Measurements from ENCODE around the gene ZNF354B.
"Not testable (repeated sequence)": the region's sequence is repeated elsewhere in the genome, so short reads cannot be mapped to it uniquely, and the experiment has no call there.

The ZNF354B gene

GRCh38 chr5:178832618-178833201, 27.0 kb upstream of the ZNF354B start:
- Histone ChIP-seq H2BK12ac (ENCODE audit: low read length) (no peak overlapping the region), H3K36me3 (replicated peaks in 1 of 2; ENCODE audit: control insufficient read depth in 2 of 2, insufficient read depth in 2 of 2, low read length in 2 of 2) (no peaks in the 10 kb centered on the region), H2AK5ac (ENCODE audit: low read depth, low read length) (no peak overlapping the region), H3K27me3 (ENCODE audit: control insufficient read depth in 3 of 3, insufficient read depth in 3 of 3, low read depth in 1 of 3, low read length in 3 of 3) (no peaks in the 10 kb centered on the region), H3K27ac (replicated peaks; ENCODE audit: low read length) (no peak overlapping the region), H2AFZ (ENCODE audit: low read length) (no peak overlapping the region), H2BK15ac (ENCODE audit: low read length) (no peak overlapping the region), H3K4me2 (ENCODE audit: insufficient read depth, low read length, poor library complexity, severe bottlenecking) (no peak overlapping the region), H3K4me1 (ENCODE audit: control insufficient read depth in 2 of 2, insufficient read depth in 1 of 2, low read depth in 1 of 2, low read length in 2 of 2) (peaks cover 0 to 2% of the 10 kb centered on the region in 2 donors), H4K91ac (ENCODE audit: low read depth, low read length, poor library complexity) (no peak overlapping the region), H3K79me1 (ENCODE audit: low read depth, low read length) (no peaks in the 10 kb centered on the region), H3K4me3 (ENCODE audit: low read length in 2 of 2) (peak overlapping the region in 1 of 2 donors; percentile 25), H3K9ac (ENCODE audit: low read depth, low read length, poor library complexity) (no peak overlapping the region), H2BK5ac (ENCODE audit: low read length) (no peak overlapping the region), H3K9me3 (replicated peaks in 1 of 2; ENCODE audit: control insufficient read depth in 2 of 2, insufficient read depth in 1 of 2, low read depth in 1 of 2, low read length in 2 of 2) (peaks cover 0 to 5% of the 10 kb centered on the region in 2 donors), H3K4ac (ENCODE audit: low read length) (no peak overlapping the region), H2BK120ac (ENCODE audit: low read depth, low read length) (no peak overlapping the region), H3K23ac (ENCODE audit: low read depth, low read length, poor library complexity) (no peak overlapping the region), H4K8ac (ENCODE audit: low read depth, low read length) (no peak overlapping the region), H3K14ac (ENCODE audit: low read length) (no peak overlapping the region), H3K18ac (ENCODE audit: low read length) (no peak overlapping the region)
- WGBS, 2 donors (ENCODE audit: extremely low coverage in 2 of 2, insufficient read length in 2 of 2, insufficient replicate concordance in 1 of 2) = no CpG with 5 or more reads among the region's 15 CpGs
- DNase-seq (ENCODE audit: low spot score) = no peak

GRCh38 chr5:178836628-178837027, 23.1 kb upstream of the ZNF354B start:
- Histone ChIP-seq H3K36me3 (replicated peaks in 1 of 2; ENCODE audit: control insufficient read depth in 2 of 2, insufficient read depth in 2 of 2, low read length in 2 of 2) (no peaks in the 10 kb centered on the region), H3K4me1 (ENCODE audit: control insufficient read depth in 2 of 2, insufficient read depth in 1 of 2, low read depth in 1 of 2, low read length in 2 of 2) (no peaks in the 10 kb centered on the region), H3K27ac (replicated peaks; ENCODE audit: low read length) (no peak overlapping the region), H2BK15ac (ENCODE audit: low read length) (no peak overlapping the region), H2AK5ac (ENCODE audit: low read depth, low read length) (no peak overlapping the region), H3K27me3 (ENCODE audit: control insufficient read depth in 3 of 3, insufficient read depth in 3 of 3, low read depth in 1 of 3, low read length in 3 of 3) (no peaks in the 10 kb centered on the region), H2BK5ac (ENCODE audit: low read length) (no peak overlapping the region), H3K14ac (ENCODE audit: low read length) (no peak overlapping the region), H2BK12ac (ENCODE audit: low read length) (no peak overlapping the region), H3K9ac (ENCODE audit: low read depth, low read length, poor library complexity) (no peak overlapping the region), H2BK120ac (ENCODE audit: low read depth, low read length) (no peak overlapping the region), H3K23ac (ENCODE audit: low read depth, low read length, poor library complexity) (no peak overlapping the region), H3K18ac (ENCODE audit: low read length) (no peak overlapping the region), H3K4ac (ENCODE audit: low read length) (no peak overlapping the region), H3K9me3 (replicated peaks in 1 of 2; ENCODE audit: control insufficient read depth in 2 of 2, insufficient read depth in 1 of 2, low read depth in 1 of 2, low read length in 2 of 2) (peaks cover 0 to 5% of the 10 kb centered on the region in 2 donors), H3K4me2 (ENCODE audit: insufficient read depth, low read length, poor library complexity, severe bottlenecking) (no peak overlapping the region), H4K8ac (ENCODE audit: low read depth, low read length) (no peak overlapping the region), H2AFZ (ENCODE audit: low read length) (no peak overlapping the region), H3K4me3 (ENCODE audit: low read length in 2 of 2) (no peak overlapping the region), H3K79me1 (ENCODE audit: low read depth, low read length) (no peaks in the 10 kb centered on the region), H4K91ac (ENCODE audit: low read depth, low read length, poor library complexity) (no peak overlapping the region)
- DNase-seq (ENCODE audit: low spot score) = no peak
- no CpG with 5 or more reads among the region's 4 CpGs for WGBS, 2 donors (ENCODE audit: extremely low coverage in 2 of 2, insufficient read length in 2 of 2, insufficient replicate concordance in 1 of 2)

- not testable (repeated sequence) for H3K4me1 ChIP-seq (ENCODE audit: control insufficient read depth in 2 of 2, insufficient read depth in 1 of 2, low read depth in 1 of 2, low read length in 2 of 2); H2BK120ac ChIP-seq (ENCODE audit: low read depth, low read length); H3K27ac ChIP-seq (replicated peaks; ENCODE audit: low read length); H3K4me2 ChIP-seq (ENCODE audit: insufficient read depth, low read length, poor library complexity, severe bottlenecking); H2BK12ac ChIP-seq (ENCODE audit: low read length); H3K36me3 ChIP-seq (replicated peaks in 1 of 2; ENCODE audit: control insufficient read depth in 2 of 2, insufficient read depth in 2 of 2, low read length in 2 of 2); H3K4me3 ChIP-seq (ENCODE audit: low read length in 2 of 2); DNase-seq (ENCODE audit: low spot score); H3K9ac ChIP-seq (ENCODE audit: low read depth, low read length, poor library complexity); H4K8ac ChIP-seq (ENCODE audit: low read depth, low read length); H2BK15ac ChIP-seq (ENCODE audit: low read length); H3K9me3 ChIP-seq (replicated peaks in 1 of 2; ENCODE audit: control insufficient read depth in 2 of 2, insufficient read depth in 1 of 2, low read depth in 1 of 2, low read length in 2 of 2); H3K23ac ChIP-seq (ENCODE audit: low read depth, low read length, poor library complexity); H2AK5ac ChIP-seq (ENCODE audit: low read depth, low read length); H3K18ac ChIP-seq (ENCODE audit: low read length); H3K27me3 ChIP-seq (ENCODE audit: control insufficient read depth in 3 of 3, insufficient read depth in 3 of 3, low read depth in 1 of 3, low read length in 3 of 3); H2BK5ac ChIP-seq (ENCODE audit: low read length); H3K4ac ChIP-seq (ENCODE audit: low read length); H3K79me1 ChIP-seq (ENCODE audit: low read depth, low read length); H4K91ac ChIP-seq (ENCODE audit: low read depth, low read length, poor library complexity); H3K14ac ChIP-seq (ENCODE audit: low read length)
- WGBS, 2 donors (ENCODE audit: extremely low coverage in 2 of 2, insufficient read length in 2 of 2, insufficient replicate concordance in 1 of 2) = no CpG with 5 or more reads among the region's 28 CpGs
- peak overlapping the region; percentile 29 for H2AFZ ChIP-seq (ENCODE audit: low read length)
These were observed 20.9 kb upstream of the ZNF354B start for GRCh38 chr5:178838695-178839318.

GRCh38 chr5:178839319-178839704, 20.4 kb upstream of the ZNF354B start:
- DNase-seq (ENCODE audit: low spot score) = no peak
- peak overlapping the region; percentile 29 for H2AFZ ChIP-seq (ENCODE audit: low read length)
- H2BK15ac ChIP-seq (ENCODE audit: low read length) = no peak overlapping the region
- no peak overlapping the region for H3K4ac ChIP-seq (ENCODE audit: low read length)
- H3K36me3 ChIP-seq (replicated peaks in 1 of 2; ENCODE audit: control insufficient read depth in 2 of 2, insufficient read depth in 2 of 2, low read length in 2 of 2) = no peaks in the 10 kb centered on the region
- H3K9me3 ChIP-seq (replicated peaks in 1 of 2; ENCODE audit: control insufficient read depth in 2 of 2, insufficient read depth in 1 of 2, low read depth in 1 of 2, low read length in 2 of 2) = peaks cover 0 to 5% of the 10 kb centered on the region in 2 donors
- H4K91ac ChIP-seq (ENCODE audit: low read depth, low read length, poor library complexity) = no peak overlapping the region
- H2AK5ac ChIP-seq (ENCODE audit: low read depth, low read length) = no peak overlapping the region
- H3K4me1 ChIP-seq (ENCODE audit: control insufficient read depth in 2 of 2, insufficient read depth in 1 of 2, low read depth in 1 of 2, low read length in 2 of 2) = no peaks in the 10 kb centered on the region
- H3K18ac ChIP-seq (ENCODE audit: low read length) = no peak overlapping the region
- H3K14ac ChIP-seq (ENCODE audit: low read length) = no peak overlapping the region
- no peak overlapping the region for H3K23ac ChIP-seq (ENCODE audit: low read depth, low read length, poor library complexity)
- no peak overlapping the region for H2BK5ac ChIP-seq (ENCODE audit: low read length)
- no CpG with 5 or more reads among the region's 6 CpGs for WGBS, 2 donors (ENCODE audit: extremely low coverage in 2 of 2, insufficient read length in 2 of 2, insufficient replicate concordance in 1 of 2)
- no peaks in the 10 kb centered on the region for H3K27me3 ChIP-seq (ENCODE audit: control insufficient read depth in 3 of 3, insufficient read depth in 3 of 3, low read depth in 1 of 3, low read length in 3 of 3)
- H3K4me2 ChIP-seq (ENCODE audit: insufficient read depth, low read length, poor library complexity, severe bottlenecking) = no peak overlapping the region
- no peaks in the 10 kb centered on the region for H3K79me1 ChIP-seq (ENCODE audit: low read depth, low read length)
- no peak overlapping the region for H2BK12ac ChIP-seq (ENCODE audit: low read length)
- H3K4me3 ChIP-seq (ENCODE audit: low read length in 2 of 2) = no peak overlapping the region
- no peak overlapping the region for H4K8ac ChIP-seq (ENCODE audit: low read depth, low read length)
- no peak overlapping the region for H3K27ac ChIP-seq (replicated peaks; ENCODE audit: low read length)
- no peak overlapping the region for H2BK120ac ChIP-seq (ENCODE audit: low read depth, low read length)
- no peak overlapping the region for H3K9ac ChIP-seq (ENCODE audit: low read depth, low read length, poor library complexity)

Measured in neuronal stem cell (in vitro differentiated cells).